A673 (cell line): ENCODE data around the gene FIS1. TPM values are rescaled to one million over a fixed set of nuclear protein-coding genes. Genes with fewer than 3 reads are reported as not detected.
A peak's percentile ranks its signal among the peaks of the same experiment; 100 is the strongest.
"Not testable (repeated sequence)": the region's sequence is repeated elsewhere in the genome, so short reads cannot be mapped to it uniquely, and the experiment has no call there.

Source experiments
- BruUV-seq: library from RNA; stranded (reverse); fragments of 400-500 nt; replicated peaks from 2 replicates; lab custom pipeline; 2021; lab: Mats Ljungman, UMichigan
- CTCF ChIA-PET: fragments of 300-600 bp; sonication (Branson Sonifier 250); formaldehyde crosslinking; loops from one replicate; lab custom pipeline; 2022; ENCODE audit warnings: antibody characterized with exemption; lab: Charles Lee
- POLR2A ChIA-PET: fragments of 300-600 bp; sonication (Branson Sonifier 250); formaldehyde crosslinking; loops from one replicate; lab custom pipeline; 2022; ENCODE audit warnings: antibody characterized with exemption; ENCODE audit not compliant: low non-redundant PET; lab: Charles Lee
- DNase-seq: peaks from one replicate; pipeline ENCODE4 v3.0.0-alpha.2; 2015; ENCODE audit warnings: low spot score
- H3K27ac ChIP-seq: fragments of 200-600 bp; sonication (generic); 2 replicates; pipeline ENCODE4 v1.5.1; 2016; ENCODE audit warnings: mixed run types, low read depth, mild to moderate bottlenecking, mixed read lengths, antibody characterized with exemption, low read length; ENCODE audit not compliant: poor library complexity, severe bottlenecking
- H3K27me3 ChIP-seq: fragments of 200-600 bp; sonication (generic); replicated peaks from 2 replicates; pipeline ENCODE4 v1.6.1; 2017; ENCODE audit warnings: mixed run types, low read depth, mild to moderate bottlenecking, mixed read lengths, antibody characterized with exemption, low read length; ENCODE audit not compliant: insufficient read depth, poor library complexity
- H3K36me3 ChIP-seq: fragments of 200-600 bp; sonication (generic); 2 replicates; pipeline ENCODE4 v1.6.1; 2016; ENCODE audit warnings: mixed run types, mild to moderate bottlenecking, mixed read lengths, antibody characterized with exemption, low read length; ENCODE audit not compliant: insufficient read depth, poor library complexity, severe bottlenecking
- H3K4me1 ChIP-seq: fragments of 200-600 bp; sonication (generic); 2 replicates; pipeline ENCODE4 v1.6.1; 2017; ENCODE audit warnings: mixed run types, mild to moderate bottlenecking, mixed read lengths, antibody characterized with exemption, low read length; ENCODE audit not compliant: insufficient read depth, poor library complexity, severe bottlenecking
- H3K4me3 ChIP-seq: fragments of 200-600 bp; sonication (generic); 2 replicates; pipeline ENCODE4 v1.5.1; 2016; ENCODE audit warnings: low read depth, mixed run types, mild to moderate bottlenecking, mixed read lengths, low read length; ENCODE audit not compliant: poor library complexity, severe bottlenecking
- H3K9me3 ChIP-seq: fragments of 200-600 bp; sonication (generic); 2 replicates; pipeline ENCODE4 v1.6.1; 2016; ENCODE audit warnings: mixed run types, low read depth, mild to moderate bottlenecking, mixed read lengths, antibody characterized with exemption, low read length; ENCODE audit not compliant: poor library complexity, severe bottlenecking
- CTCF ChIP-seq: fragments of 300-800, 200-600 bp; sonication (generic); conservative IDR thresholded peaks from 2 replicates; pipeline ENCODE4 v1.5.1; 2017; ENCODE audit warnings: low read depth, mild to moderate bottlenecking, antibody characterized with exemption, low read length, moderate library complexity, mixed read lengths
- EZH2 ChIP-seq: fragments of 200-600 bp; sonication (generic); IDR thresholded peaks from 2 replicates; pipeline ENCODE4 v1.6.1; 2017; ENCODE audit warnings: borderline replicate concordance, low read depth, mild to moderate bottlenecking, mixed read lengths, antibody characterized with exemption, low read length; ENCODE audit not compliant: poor library complexity, severe bottlenecking
- intact Hi-C: fragments of 100-400 bp; cut with micrococcal nuclease; formaldehyde crosslinking; loops from one replicate; pipeline ENCODE4 v1.10.0; 2022; ENCODE audit not compliant: unreplicated experiment
- total RNA-seq: library from RNA; stranded (reverse); gene quantifications from 2 replicates; pipeline ENCODE4 v1.2.3, GENCODE V29; 2021

FIS1 gene
- total RNA-seq, 1 experiment from 2014 or later: 79.6 TPM

- peak; percentile 52 for DNase-seq
- H3K4me1 ChIP-seq, H3K36me3 ChIP-seq, BruUV-seq, intact Hi-C loops, H3K27ac ChIP-seq, H3K9me3 ChIP-seq, H3K27me3 ChIP-seq, POLR2A ChIA-PET, H3K4me3 ChIP-seq: not testable (repeated sequence)
- TF ChIP-seq CTCF: peak; percentile 72
- CTCF ChIA-PET: interaction anchor here (0.5 to 1.6 kb wide), 5 partner anchors 13 to 413 kb away, joined by 3 to 9 read pairs (median 5); no protein-coding TSS in a partner anchor
Observed at GRCh38 chr7:101290186-101291037, 45.5 kb upstream of the FIS1 start.

GRCh38 chr7:101289687-101290086 lies 44.8 kb upstream of the FIS1 start:
- H3K4me3 ChIP-seq, intact Hi-C loops, BruUV-seq, H3K27me3 ChIP-seq, H3K4me1 ChIP-seq, H3K9me3 ChIP-seq, H3K27ac ChIP-seq, POLR2A ChIA-PET, DNase-seq, H3K36me3 ChIP-seq: not testable (repeated sequence)
- CTCF ChIA-PET: interaction anchor here (1.6 kb wide), 1 partner anchor 146 kb away, joined by 3 read pairs; no protein-coding TSS in a partner anchor

GRCh38 chr7:101288439-101288838 lies 43.6 kb upstream of the FIS1 start:
- intact Hi-C loops: no loop called here
- Histone ChIP-seq H3K27me3 (peaks cover 8% of the 10 kb centered on the region), H3K27ac (no peak overlapping the region), H3K4me1 (no peaks in the 10 kb centered on the region), H3K9me3 (no peaks in the 10 kb centered on the region), H3K4me3 (no peak overlapping the region), H3K36me3 (no peaks in the 10 kb centered on the region)
- BruUV-seq: no TSS peak
- TF ChIP-seq EZH2 (no peak), CTCF (no peak)
- CTCF ChIA-PET: no interaction called here
- no peak for DNase-seq
- POLR2A ChIA-PET: no interaction called here

GRCh38 chr7:101287032-101287431 lies 42.2 kb upstream of the FIS1 start:
- intact Hi-C loops: no loop called here

GRCh38 chr7:101285880-101286279 lies 41.0 kb upstream of the FIS1 start:
- H3K4me3 ChIP-seq, H3K27me3 ChIP-seq, H3K36me3 ChIP-seq, H3K27ac ChIP-seq, CTCF ChIA-PET, H3K9me3 ChIP-seq, BruUV-seq, POLR2A ChIA-PET, H3K4me1 ChIP-seq, intact Hi-C loops, DNase-seq: not testable (repeated sequence)

More at GRCh38 chr7:101287032-101287431, 42.2 kb upstream of the FIS1 start:
- no peak for DNase-seq
- H3K36me3 ChIP-seq: no peaks in the 10 kb centered on the region
- no peak for TF ChIP-seq EZH2
- no peaks in the 10 kb centered on the region for H3K9me3 ChIP-seq
- H3K27ac ChIP-seq: no peak overlapping the region
- BruUV-seq: no TSS peak
- H3K27me3 ChIP-seq: peaks cover 7% of the 10 kb centered on the region
- H3K4me1 ChIP-seq: no peaks in the 10 kb centered on the region
- POLR2A ChIA-PET: no interaction called here
- CTCF ChIA-PET: no interaction called here
- H3K4me3 ChIP-seq: no peak overlapping the region
